SK-N-SH (cell line): ENCODE results near the gene TMEM187.

Experiments
- CTCF ChIP-seq: fragments of 200-600 bp; sonication (generic); IDR thresholded peaks from 2 replicates; pipeline ENCODE4 v1.6.1; 2017; ENCODE audit warnings: antibody characterized with exemption, mild to moderate bottlenecking, moderate library complexity
- FOSL2 ChIP-seq: IDR thresholded peaks from 2 replicates; pipeline ENCODE4 v1.4.0; 2012; ENCODE audit warnings: low read depth, mild to moderate bottlenecking, moderate library complexity, borderline replicate concordance
- FOXM1 ChIP-seq: IDR thresholded peaks from 2 replicates; pipeline ENCODE4 v1.4.0; 2012; ENCODE audit warnings: low read depth, mild to moderate bottlenecking
- GATA2 ChIP-seq: sonication (generic); formaldehyde crosslinking; IDR thresholded peaks from 2 replicates; pipeline ENCODE4 v1.5.0; 2020; ENCODE audit warnings: mild to moderate bottlenecking, missing genetic modification reagents
- JUND ChIP-seq: IDR thresholded peaks from 2 replicates; pipeline ENCODE4 v1.4.0; 2012
- POLR2AphosphoS5 ChIP-seq: IDR thresholded peaks from 2 replicates; pipeline ENCODE4 v1.6.1; 2012; ENCODE audit warnings: low read depth, low read length
- REST ChIP-seq: IDR thresholded peaks from 2 replicates; pipeline ENCODE4 v1.6.1; 2012; ENCODE audit warnings: mild to moderate bottlenecking, low read depth, low read length, moderate library complexity
- SIN3A ChIP-seq: IDR thresholded peaks from 2 replicates; pipeline ENCODE4 v1.6.1; 2012; ENCODE audit warnings: low read depth, mild to moderate bottlenecking, low read length, moderate library complexity, borderline replicate concordance
- SMC3 ChIP-seq: IDR thresholded peaks from 2 replicates; pipeline ENCODE4 v1.6.1; 2012; ENCODE audit warnings: low read depth, low read length, improper control_type of control experiment
- TCF12 ChIP-seq: IDR thresholded peaks from 2 replicates; pipeline ENCODE4 v1.4.0; 2012
- YY1 ChIP-seq: IDR thresholded peaks from 2 replicates; pipeline ENCODE4 v1.4.0; 2012; ENCODE audit warnings: low read depth, mild to moderate bottlenecking

- TF ChIP-seq GATA2 (CRISPR knock-in tag), result no peak
- no peak for TF ChIP-seq CTCF
- no peak for TF ChIP-seq SMC3
- TF ChIP-seq FOXM1, result no peak
- no peak; the same call in 1 of the 2 replicates for TF ChIP-seq POLR2AphosphoS5
- no peak for TF ChIP-seq REST
- TF ChIP-seq SIN3A, result no peak
- no peak for TF ChIP-seq YY1
- no peak for TF ChIP-seq TCF12
- TF ChIP-seq FOSL2, result no peak
- no peak for TF ChIP-seq JUND
Measured at GRCh38 chrX:153952373-153953026, 20.1 kb upstream of the TMEM187 start.
